Neural crest cell (in vitro differentiated cells): ENCODE results near the gene CARD19. TPM values are rescaled to one million over a fixed set of nuclear protein-coding genes. Genes with fewer than 3 reads are reported as not detected.

Experiments
- DNase-seq: peaks from one replicate; pipeline ENCODE4 v3.0.0; 2021; ENCODE audit warnings: low read depth, mixed read lengths, low spot score
- H3K27ac Mint-ChIP-seq: one replicate; pipeline ENCODE4 v1.8.0; 2021; ENCODE audit warnings: mild to moderate bottlenecking, mixed read lengths; ENCODE audit not compliant: unreplicated experiment
- H3K27me3 Mint-ChIP-seq: 2 replicates; pipeline ENCODE4 v1.8.0; 2021; ENCODE audit warnings: low read depth, mild to moderate bottlenecking, mixed read lengths
- H3K36me3 Mint-ChIP-seq: 2 replicates; pipeline ENCODE4 v1.8.0; 2021; ENCODE audit warnings: low read depth, mild to moderate bottlenecking, mixed read lengths
- H3K4me1 Mint-ChIP-seq: 2 replicates; pipeline ENCODE4 v1.8.0; 2021; ENCODE audit warnings: mixed read lengths
- H3K4me3 Mint-ChIP-seq: one replicate; pipeline ENCODE4 v1.8.0; 2021; ENCODE audit warnings: mild to moderate bottlenecking, mixed read lengths
- H3K9me3 Mint-ChIP-seq: 2 replicates; pipeline ENCODE4 v1.8.0; 2021; ENCODE audit warnings: mixed read lengths
- total RNA-seq: library from RNA; stranded (reverse); gene quantifications from 2 replicates; pipeline ENCODE4 v1.2.1, GENCODE V29; 2021
- TF ChIP-seq, protein P1 (sequence below): fragments of 200-600 bp; sonication (generic); conservative IDR thresholded peaks from 2 replicates; pipeline ENCODE4 v1.5.0; 2021; ENCODE audit warnings: antibody characterized with exemption, mild to moderate bottlenecking

CARD19 gene
- total RNA-seq, 1 donor from 2014 or later: 22.1 TPM

DNA sequence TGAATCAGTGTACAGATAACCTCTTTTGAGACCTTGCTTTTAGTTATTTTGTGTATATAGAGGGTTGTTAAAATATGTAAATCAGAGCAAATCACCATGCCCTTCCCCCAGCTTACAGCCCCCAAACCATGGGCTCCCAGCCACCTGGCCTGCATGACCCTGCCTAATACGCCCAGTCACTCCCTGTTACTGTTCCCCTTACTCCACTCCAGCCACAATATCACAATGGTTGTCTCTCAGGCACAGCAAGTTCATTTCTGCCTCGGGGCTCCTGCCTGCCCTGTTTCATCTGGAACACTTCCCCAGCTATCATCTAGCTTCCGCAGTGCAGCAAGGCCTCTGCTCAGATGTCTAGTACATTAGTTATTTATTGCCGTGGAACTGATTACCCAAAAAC is 5.0 kb upstream of the CARD19 start:
- Mint-ChIP-seq H3K9me3 (no peaks in the 10 kb centered on the region), H3K4me3 (no peak overlapping the region), H3K4me1 (peaks cover 32% of the 10 kb centered on the region), H3K27ac (no peak overlapping the region), H3K27me3 (peaks cover 2% of the 10 kb centered on the region), H3K36me3 (no peaks in the 10 kb centered on the region)
- TF ChIP-seq, protein P1, sequence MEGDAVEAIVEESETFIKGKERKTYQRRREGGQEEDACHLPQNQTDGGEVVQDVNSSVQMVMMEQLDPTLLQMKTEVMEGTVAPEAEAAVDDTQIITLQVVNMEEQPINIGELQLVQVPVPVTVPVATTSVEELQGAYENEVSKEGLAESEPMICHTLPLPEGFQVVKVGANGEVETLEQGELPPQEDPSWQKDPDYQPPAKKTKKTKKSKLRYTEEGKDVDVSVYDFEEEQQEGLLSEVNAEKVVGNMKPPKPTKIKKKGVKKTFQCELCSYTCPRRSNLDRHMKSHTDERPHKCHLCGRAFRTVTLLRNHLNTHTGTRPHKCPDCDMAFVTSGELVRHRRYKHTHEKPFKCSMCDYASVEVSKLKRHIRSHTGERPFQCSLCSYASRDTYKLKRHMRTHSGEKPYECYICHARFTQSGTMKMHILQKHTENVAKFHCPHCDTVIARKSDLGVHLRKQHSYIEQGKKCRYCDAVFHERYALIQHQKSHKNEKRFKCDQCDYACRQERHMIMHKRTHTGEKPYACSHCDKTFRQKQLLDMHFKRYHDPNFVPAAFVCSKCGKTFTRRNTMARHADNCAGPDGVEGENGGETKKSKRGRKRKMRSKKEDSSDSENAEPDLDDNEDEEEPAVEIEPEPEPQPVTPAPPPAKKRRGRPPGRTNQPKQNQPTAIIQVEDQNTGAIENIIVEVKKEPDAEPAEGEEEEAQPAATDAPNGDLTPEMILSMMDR: no peak
- no peak for DNase-seq

DNA sequence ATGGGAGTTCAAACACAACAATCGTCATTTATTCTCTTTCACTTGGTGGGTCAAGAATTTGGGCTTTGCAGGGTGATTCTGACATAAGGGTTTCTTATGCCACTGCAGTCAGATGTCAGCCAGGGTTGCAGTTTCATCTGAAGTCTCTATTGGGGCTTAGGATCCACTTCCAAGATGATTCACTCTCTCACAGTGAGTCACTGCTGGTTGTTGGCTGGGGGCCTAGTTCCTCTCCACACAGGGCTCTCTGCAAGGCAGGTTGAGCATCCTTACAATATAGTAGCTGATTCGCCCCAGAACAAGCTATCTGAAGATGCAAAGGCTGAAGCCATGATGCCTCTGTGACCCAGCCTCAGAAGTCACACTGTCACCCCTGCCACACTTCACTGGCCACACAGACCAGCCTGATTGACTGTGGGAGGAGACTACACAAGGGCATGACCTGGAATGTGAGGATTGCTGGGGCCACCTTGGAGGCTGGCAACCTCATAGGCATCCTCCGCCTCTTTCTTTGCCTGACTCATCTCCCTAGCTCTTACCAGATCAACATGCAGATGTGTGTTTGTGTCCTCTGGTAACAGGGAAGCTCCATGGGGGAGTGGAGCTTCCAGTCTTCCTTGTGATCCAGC is 4.5 kb upstream of the CARD19 start:
- no peak for DNase-seq
- H3K4me3 Mint-ChIP-seq: no peak overlapping the region
- H3K27me3 Mint-ChIP-seq: peaks cover 2% of the 10 kb centered on the region
- H3K36me3 Mint-ChIP-seq: no peaks in the 10 kb centered on the region
- TF ChIP-seq, protein P1: no peak
- H3K27ac Mint-ChIP-seq: peak overlapping the region; percentile 70
- H3K4me1 Mint-ChIP-seq: peaks cover 30% of the 10 kb centered on the region
- H3K9me3 Mint-ChIP-seq: no peaks in the 10 kb centered on the region

DNA sequence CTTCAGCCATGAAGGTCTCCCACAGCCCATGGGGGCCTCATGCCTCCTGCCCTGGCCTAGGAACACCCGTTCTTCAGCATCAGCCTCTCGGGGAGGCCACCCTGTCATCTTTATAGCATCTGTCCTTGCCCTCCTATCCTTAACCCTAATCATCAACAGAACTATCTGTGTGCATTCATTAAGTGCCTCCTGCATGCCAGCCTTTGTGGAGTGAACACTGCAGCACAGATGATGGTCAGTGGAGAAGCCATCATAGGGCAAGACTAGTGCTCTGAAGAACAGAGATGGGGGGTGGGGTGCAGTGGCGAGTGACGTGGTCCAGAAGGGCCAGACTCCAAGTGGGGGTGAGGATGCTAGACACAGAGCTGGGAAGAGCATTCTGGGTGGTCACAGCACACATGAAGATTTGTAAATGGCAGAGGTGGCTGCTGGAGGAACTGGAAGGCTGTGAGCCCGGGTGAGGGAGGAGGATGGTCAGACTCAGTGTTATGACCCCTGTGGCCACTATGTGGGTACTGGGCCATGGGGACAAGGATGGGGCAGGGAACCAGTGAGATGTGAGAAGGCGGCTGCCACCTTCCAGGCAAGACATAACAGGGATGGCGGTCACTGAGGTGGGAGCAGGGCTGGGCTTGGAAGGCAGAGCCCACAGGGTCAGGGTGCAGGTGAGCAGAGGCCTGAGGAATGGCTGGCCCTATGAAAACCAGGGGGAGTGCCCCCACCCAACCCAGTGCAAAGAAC is 3.6 kb upstream of the CARD19 start:
- H3K36me3 Mint-ChIP-seq: no peaks in the 10 kb centered on the region
- TF ChIP-seq, protein P1: no peak
- no peaks in the 10 kb centered on the region for H3K9me3 Mint-ChIP-seq
- H3K4me3 Mint-ChIP-seq: peak overlapping the region; percentile 56
- peaks cover 2% of the 10 kb centered on the region for H3K27me3 Mint-ChIP-seq
- peaks cover 34% of the 10 kb centered on the region for H3K4me1 Mint-ChIP-seq
- peak overlapping the region; percentile 22 for H3K27ac Mint-ChIP-seq
- DNase-seq: no peak

DNA sequence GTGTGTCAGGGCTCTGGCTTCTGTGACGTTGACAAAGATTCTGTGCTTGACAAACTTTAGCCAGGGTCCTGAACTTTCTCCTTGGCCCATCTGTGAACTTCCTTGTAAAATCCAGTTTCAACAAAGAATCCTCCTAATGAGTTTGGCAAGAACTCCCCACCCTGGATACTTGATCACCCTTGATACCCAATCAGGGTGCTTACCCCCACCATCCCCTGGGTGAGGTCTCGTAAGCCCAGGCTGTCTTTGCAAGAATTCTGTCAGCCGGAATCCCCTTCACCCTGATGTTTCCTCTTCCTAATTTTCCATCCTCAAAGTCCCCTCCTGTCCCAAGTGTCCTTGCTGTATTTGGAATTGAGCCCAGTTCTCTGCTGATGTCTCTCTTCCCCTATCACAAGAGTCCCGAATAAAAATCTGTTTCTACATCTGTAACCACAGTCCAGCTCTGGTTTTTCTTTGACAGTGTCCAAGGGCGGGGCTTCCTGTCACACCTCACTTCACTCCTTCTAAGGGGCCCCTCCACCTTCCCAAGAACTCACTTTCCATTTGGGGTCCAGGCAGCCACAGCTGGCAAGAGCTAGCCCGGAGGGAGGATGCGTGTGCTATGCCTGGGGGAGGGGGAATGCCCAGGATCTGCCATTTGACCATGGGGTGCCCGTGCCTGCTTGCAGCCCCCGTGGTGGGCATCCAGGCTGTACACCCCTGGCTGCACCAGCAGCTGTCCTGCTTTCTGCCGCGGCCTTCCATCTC is 2.7 kb upstream of the CARD19 start:
- peaks cover 2% of the 10 kb centered on the region for H3K27me3 Mint-ChIP-seq
- no peak overlapping the region for H3K4me3 Mint-ChIP-seq
- no peaks in the 10 kb centered on the region for H3K9me3 Mint-ChIP-seq
- TF ChIP-seq, protein P1: no peak
- no peak for DNase-seq
- peaks cover 42% of the 10 kb centered on the region for H3K4me1 Mint-ChIP-seq
- H3K27ac Mint-ChIP-seq: peak overlapping the region; percentile 74
- no peaks in the 10 kb centered on the region for H3K36me3 Mint-ChIP-seq

DNA sequence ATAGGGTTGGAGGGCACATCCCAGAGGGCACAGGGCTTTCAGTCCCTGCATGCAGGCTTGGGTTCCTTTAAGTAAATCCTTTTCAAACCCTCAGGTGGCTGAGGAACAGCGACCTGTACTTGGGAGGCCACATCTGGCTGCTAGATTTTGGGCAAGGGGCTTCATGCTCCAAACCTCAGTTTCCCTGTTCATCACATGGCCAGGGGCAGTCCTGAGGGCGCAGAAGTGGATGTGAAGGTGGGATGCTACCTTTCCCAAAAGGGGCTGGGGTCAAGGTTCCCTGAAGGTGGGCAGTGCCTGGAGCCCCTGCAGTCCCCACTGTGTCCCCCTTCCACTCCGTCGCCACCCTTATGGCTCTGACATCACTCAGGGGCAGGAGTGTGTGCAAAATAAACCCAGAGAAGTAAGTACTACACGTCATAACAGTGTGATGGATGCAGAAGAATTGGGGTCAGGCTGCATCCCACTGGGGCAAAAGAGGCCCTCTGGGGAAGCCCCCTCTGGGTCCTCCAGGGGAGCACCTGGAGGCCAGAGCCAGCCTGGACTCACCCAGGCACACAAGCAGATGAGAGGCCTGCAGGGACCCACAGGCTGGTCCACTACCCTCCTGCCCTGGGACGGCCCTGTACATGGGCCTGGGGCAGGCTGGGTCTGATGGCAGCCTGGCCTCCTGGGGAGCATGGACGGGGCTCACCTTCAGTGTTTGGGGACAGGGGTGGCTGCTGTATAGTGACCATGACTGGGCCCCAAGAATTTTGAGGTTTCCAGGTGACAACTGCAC is 1.9 kb upstream of the CARD19 start:
- peaks cover 43% of the 10 kb centered on the region for H3K4me1 Mint-ChIP-seq
- H3K9me3 Mint-ChIP-seq: no peaks in the 10 kb centered on the region
- no peaks in the 10 kb centered on the region for H3K36me3 Mint-ChIP-seq
- no peak overlapping the region for H3K27ac Mint-ChIP-seq
- H3K4me3 Mint-ChIP-seq: peak overlapping the region; percentile 83
- DNase-seq: no peak
- peaks cover 2% of the 10 kb centered on the region for H3K27me3 Mint-ChIP-seq
- TF ChIP-seq, protein P1: no peak
